Erythroblast (primary cell): ENCODE data around the gene RREB1.
A peak's percentile ranks its signal among the peaks of the same experiment; 100 is the strongest.
"Not testable (repeated sequence)": the region's sequence is repeated elsewhere in the genome, so short reads cannot be mapped to it uniquely, and the experiment has no call there.

Experiments used
- DNase-seq, 2 experiments: peaks; one replicate each; lab custom pipeline; 2025; lab: John Stamatoyannopoulos, UW
- GATA1 ChIP-seq: IDR thresholded peaks from 2 replicates; pipeline ENCODE4 v1.6.1; 2011; ENCODE audit warnings: low read depth, mild to moderate bottlenecking, control low read depth, low read length, moderate library complexity
- POLR2A ChIP-seq: IDR thresholded peaks from 2 replicates; pipeline ENCODE4 v1.6.1; 2011; ENCODE audit warnings: mild to moderate bottlenecking, low read length

The RREB1 gene

DNA sequence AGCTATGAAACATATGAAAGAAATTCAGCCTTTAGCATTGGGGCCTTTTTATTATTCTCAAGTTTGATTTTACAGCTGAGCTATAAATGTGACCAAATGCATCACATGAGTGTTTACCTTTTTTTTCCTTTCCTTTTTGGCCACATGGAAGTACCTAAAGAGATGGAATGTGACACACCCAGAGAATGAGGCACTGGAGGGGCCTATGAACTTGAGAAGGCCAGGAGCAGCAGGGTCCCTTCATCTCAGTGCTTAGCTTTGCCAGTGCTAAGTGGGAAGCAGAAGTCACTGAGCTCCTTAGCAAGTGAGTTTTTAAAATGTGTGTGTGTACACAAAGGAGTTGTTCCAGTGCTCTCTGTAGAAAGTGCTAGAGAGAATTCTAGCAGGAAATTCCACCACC, 44.7 kb downstream of the RREB1 start:
- DNase-seq: no peak
- no peak for TF ChIP-seq POLR2A
- TF ChIP-seq GATA1: no peak

DNA sequence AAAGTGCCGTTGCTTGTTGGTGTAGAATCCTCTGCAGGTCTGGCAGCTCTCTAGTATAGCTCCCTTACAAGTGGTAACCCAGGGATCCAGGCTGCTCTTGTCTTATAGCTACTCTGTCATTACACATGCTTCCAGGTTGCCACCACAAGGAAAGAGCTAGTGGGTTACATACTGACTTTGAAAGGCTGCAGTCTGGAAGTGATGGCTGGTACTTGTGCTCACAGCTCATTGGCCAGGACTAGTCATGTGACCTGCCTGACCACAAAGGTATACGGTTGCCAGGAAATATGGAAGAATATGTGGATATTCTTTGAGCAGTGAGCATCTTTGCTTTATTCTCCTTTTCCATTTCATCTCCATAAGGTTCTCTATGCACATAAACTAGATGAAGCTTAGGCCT, 46.0 kb downstream of the RREB1 start:
- TF ChIP-seq POLR2A: no peak
- TF ChIP-seq GATA1: no peak
- DNase-seq: peak in 1 of 2 experiments; percentile 39

GRCh38 chr6:7154341-7155139, 46.8 kb downstream of the RREB1 start:
- DNase-seq: no peak
- no peak for TF ChIP-seq POLR2A
- TF ChIP-seq GATA1: no peak

DNA sequence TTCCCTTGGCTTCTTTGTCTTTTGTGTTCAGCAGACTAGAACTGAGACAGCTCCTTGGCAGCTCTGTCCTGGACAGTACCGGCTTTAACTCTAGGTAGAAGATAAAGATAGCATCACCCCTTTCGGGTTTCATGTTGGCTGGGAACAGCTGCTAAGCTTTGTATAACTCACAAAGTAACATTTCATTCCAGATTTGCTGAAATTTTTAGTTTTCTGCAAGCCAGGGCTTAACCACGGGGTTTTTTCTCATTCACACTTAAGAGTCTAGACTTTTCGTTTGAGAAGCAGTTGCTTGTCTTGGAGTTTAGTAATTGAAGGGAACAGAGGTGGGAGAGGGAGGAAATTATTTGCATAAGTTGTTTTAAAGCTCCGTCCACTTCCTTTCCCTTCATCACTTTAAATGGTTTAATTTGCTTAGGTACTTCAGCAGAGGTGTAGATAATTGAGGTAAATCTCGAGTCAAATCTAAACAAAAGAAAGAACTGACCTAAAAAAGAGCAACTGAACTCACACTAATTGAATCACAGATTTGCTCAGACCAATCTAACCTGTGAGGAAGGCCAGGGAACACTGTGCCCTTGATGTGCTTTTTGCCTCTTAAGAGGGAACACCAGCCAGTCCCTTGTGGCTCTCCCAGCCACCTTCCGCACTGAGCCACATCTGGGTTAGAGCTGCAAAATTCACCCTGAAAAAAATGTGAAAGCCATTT, 48.3 kb downstream of the RREB1 start:
- no peak for TF ChIP-seq GATA1
- TF ChIP-seq POLR2A: no peak

GRCh38 chr6:7156643-7157278, 49.0 kb downstream of the RREB1 start:
- no peak for DNase-seq
- TF ChIP-seq POLR2A (no peak), GATA1 (no peak)

More for the DNA sequence above, 48.3 kb downstream of the RREB1 start:
- no peak for DNase-seq

DNA sequence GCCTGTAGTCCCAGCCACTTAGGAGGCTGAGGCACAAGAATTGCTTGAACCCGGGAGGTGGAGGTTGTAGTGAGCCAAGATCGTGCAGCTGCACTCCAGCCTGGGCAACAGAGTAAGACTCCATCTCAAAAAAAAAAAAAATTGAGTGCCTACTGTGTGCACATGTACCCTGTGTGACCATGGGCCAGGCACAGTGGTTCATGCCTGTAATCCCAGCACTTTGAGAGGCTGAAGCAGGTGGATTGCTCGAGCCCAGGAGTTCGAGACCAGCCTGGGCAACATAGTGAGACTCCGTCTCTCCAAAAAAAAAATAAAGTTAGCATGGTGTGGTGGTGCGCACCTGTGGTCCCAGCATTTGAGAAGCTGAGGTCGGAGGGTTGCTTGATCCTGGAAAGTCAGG, 49.5 kb downstream of the RREB1 start:
- DNase-seq: not testable (repeated sequence)

DNA sequence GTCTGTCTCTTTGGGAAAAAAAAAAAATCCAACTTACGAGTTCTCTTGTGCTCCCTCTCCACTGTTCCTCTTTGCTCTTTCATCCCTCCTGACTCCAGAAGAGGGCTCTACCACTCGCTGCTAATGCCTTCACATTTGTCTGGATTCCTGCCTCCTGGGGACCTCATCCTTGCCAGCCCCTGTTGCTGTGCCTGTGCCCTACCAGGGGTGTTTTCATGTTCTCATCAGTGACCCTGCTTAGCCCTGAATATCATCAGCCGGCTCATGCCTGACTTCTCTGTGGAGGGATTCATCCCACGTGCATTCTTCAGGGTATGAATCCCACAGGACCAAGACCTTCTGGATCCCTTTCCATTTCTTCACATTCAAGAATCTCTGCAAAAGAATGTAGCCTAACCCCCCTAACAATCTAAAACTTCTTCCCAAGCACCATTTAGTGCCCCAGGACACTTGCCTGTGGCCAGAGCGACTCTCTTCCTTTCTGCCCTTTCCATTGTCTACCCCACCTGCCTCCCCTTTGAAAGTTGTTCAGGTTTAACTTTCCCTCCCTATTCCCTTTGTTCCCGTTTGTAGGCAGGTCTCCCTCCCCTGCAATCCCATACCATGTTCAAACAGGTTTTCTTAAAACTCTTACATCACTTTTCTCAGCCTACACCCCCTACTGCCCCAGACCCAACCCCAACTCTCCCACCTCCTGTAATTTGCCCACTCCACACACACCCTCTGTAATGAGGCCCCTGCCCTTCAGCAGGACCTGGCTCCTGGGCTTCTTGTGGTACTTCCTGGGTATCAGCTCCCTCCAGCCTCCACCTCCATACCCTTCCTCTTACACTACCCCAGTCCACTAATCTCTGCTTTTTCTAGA, 50.2 kb downstream of the RREB1 start:
- DNase-seq: no peak
- TF ChIP-seq POLR2A (no peak), GATA1 (no peak)

DNA sequence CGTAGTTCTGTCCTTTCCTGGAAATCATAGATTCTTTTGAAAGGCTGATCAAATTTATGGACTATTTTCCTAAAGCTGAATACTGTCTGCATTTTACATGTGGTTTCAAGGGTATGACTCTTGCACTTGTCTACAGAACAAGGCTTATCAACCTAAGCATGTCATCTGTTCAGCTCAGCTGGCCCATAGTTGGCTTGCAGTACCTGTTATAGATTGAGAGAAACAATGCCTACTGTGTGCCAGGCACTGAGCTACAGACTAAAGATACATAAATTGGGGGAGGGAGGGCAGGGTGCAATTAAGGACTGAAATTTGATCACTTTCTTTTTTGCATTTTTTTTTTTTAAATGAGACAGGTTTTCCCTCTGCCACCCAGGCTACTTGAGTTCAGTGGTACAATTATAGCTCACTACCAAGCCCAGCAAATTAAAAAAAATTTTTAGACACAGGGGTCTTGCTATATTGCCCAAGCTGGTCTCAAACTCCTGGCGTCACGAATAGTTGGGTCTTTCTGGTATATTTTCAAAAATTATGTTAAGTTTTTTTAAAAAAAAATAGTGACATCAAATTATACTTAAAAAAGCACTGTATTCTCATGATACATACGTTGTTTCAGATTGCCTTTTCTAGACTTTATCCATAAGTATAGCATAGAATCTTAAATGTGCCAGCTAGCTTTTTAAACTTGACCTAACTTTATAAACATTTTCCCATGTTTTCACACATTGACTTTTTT, 52.2 kb downstream of the RREB1 start:
- DNase-seq: peak; percentile 56 to 81
- no peak for TF ChIP-seq GATA1
- no peak for TF ChIP-seq POLR2A

- TF ChIP-seq POLR2A (no peak), GATA1 (no peak)
- no peak for DNase-seq
Observed at GRCh38 chr6:7161253-7161623, 53.5 kb downstream of the RREB1 start.

GRCh38 chr6:7161845-7162244, 54.1 kb downstream of the RREB1 start:
- DNase-seq: no peak
- no peak for TF ChIP-seq POLR2A
- TF ChIP-seq GATA1: no peak

- DNase-seq: no peak
- TF ChIP-seq POLR2A: no peak
- no peak for TF ChIP-seq GATA1
Observed at GRCh38 chr6:7163661-7164071, 55.9 kb downstream of the RREB1 start.

DNA sequence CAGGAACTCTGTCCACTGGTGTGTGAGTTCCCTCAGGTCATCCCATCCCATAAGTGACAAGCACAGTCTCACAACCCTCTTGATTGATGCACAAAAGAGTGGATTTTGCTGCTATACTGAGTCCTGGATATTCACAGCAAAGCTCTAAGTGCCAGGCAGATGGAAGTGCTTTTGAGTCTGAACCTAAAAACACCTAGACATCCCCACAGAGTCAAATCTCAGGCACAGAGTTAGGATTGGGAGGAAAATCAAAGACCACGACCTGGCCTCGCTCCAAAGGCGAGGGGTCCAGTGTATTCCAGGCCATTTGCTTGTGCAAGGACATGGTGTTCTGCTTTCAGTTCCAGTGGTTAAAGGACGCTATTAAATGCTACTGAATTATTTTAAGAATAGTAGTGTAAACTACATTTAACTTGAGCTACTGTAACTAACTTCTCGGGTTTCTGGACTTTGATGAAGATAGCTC, 56.8 kb downstream of the RREB1 start:
- DNase-seq: no peak
- TF ChIP-seq POLR2A (no peak), GATA1 (no peak)
